Breast epithelium (tissue), 4 donors: ENCODE results near the gene WNT7B. TPM values are rescaled to one million over a fixed set of nuclear protein-coding genes. Genes with fewer than 3 reads are reported as not detected.

Experiments
- DNase-seq, 2 donors: peaks; one replicate each; pipeline ENCODE4 v3.0.0-alpha.2; 2019; ENCODE audit warnings: low spot score in 2 of 2
- H3K27ac ChIP-seq, 2 donors: fragments of 200-600 bp; sonication (generic) in 1 of 2; one replicate each; pipeline ENCODE4 v1.5.1; 2016 to 2019; ENCODE audit warnings: mild to moderate bottlenecking in 1 of 2
- H3K27me3 ChIP-seq, 2 donors: fragments of 200-600 bp; sonication (generic) in 1 of 2; one replicate each; pipeline versions ENCODE4 v1.5.1 to v1.6.0; 2017 to 2019; ENCODE audit warnings: control low read depth in 1 of 2, mild to moderate bottlenecking in 1 of 2
- H3K36me3 ChIP-seq: fragments of 200-600 bp; one replicate; pipeline ENCODE4 v1.5.1; 2019
- H3K4me1 ChIP-seq, 2 donors: fragments of 200-600 bp; sonication (generic); one replicate each; pipeline ENCODE4 v1.5.1; 2016 to 2019; ENCODE audit warnings: control low read depth in 1 of 2
- H3K4me3 ChIP-seq, 3 donors: fragments of 200-600 bp; sonication (generic); 1 replicate in 2 of 3; 2 replicates in 1 of 3; pipeline ENCODE4 v1.5.1; 2016 to 2019; ENCODE audit warnings: mild to moderate bottlenecking in 3 of 3, moderate library complexity in 2 of 3
- H3K9me3 ChIP-seq, 2 donors: fragments of 200-600 bp; sonication (generic) in 1 of 2; one replicate each; pipeline ENCODE4 v1.5.1; 2016 to 2019; ENCODE audit warnings: control low read depth in 1 of 2
- CTCF ChIP-seq, 3 donors: fragments of 450-650 bp; IDR thresholded peaks; one replicate each; pipeline ENCODE4 v1.5.1; 2016 to 2017; ENCODE audit warnings: antibody characterized with exemption in 3 of 3, mild to moderate bottlenecking in 3 of 3, moderate library complexity in 3 of 3
- POLR2A ChIP-seq: fragments of 450-650 bp; IDR thresholded peaks from one replicate; pipeline ENCODE4 v1.6.1; 2016; ENCODE audit warnings: antibody characterized with exemption, mild to moderate bottlenecking, moderate library complexity
- POLR2AphosphoS5 ChIP-seq, 3 donors: sonication (generic); formaldehyde crosslinking; IDR thresholded peaks; one replicate each; pipeline ENCODE4 v1.6.1; 2017; ENCODE audit warnings: antibody characterized with exemption in 3 of 3
- intact Hi-C: fragments of 100-400 bp; cut with DNase I; formaldehyde crosslinking; loops from one replicate; pipeline ENCODE4 v1.15.1; 2023; ENCODE audit warnings: low total_unique reads
- total RNA-seq, 3 donors: library from RNA; depleted of rRNA; stranded (reverse); fragments of >200 nt; gene quantifications; one replicate each; pipeline ENCODE4 v1.1.0, GENCODE V29; 2016

WNT7B gene
- total RNA-seq, 3 donors from 2014 or later = 2.2 to 2.9 TPM; not detected in 1

DNA sequence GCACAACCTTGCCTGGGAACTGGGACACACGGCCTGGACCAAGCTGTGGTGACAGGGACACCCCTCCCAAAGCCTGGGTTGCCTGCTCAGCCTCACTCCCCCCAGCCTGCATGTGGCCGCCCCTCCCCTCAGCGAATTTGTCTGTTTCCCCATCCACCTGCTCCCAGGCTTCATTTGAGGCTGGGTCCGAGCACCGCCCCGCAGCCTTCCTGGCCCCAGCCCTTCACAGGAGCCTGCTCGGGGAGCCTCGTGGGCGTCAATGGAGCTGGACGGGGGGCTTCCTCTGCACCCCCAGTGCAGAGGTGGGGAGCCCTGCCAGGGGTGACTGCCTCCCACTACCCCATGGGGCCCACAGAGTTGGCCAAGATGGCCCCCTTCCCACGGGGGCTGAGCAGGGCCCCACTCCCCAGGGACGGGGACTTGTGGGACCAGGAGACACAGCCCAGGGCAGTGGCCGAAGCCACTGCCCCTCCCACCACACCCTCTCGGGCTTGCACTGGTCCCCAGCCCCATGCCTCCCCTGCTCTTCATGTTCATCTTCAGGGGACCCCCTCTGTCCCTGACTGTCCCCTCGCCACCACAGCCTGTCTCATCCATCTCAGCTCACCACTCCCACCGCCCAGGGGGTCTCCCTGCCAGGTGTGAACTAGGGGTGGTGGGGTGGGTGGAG lies 91.7 kb downstream of the WNT7B start:
- Histone ChIP-seq H3K27ac (no peak overlapping the region), H3K4me1 (no peaks in the 10 kb centered on the region), H3K27me3 (peaks cover 0 to 13% of the 10 kb centered on the region in 2 donors), H3K4me3 (no peak overlapping the region), H3K9me3 (no peaks in the 10 kb centered on the region), H3K36me3 (no peaks in the 10 kb centered on the region)
- DNase-seq = no peak
- intact Hi-C loops = no loop called here
- TF ChIP-seq POLR2A (no peak), CTCF (IDR thresholded peaks at IDR 0.05) (no peak), POLR2AphosphoS5 (IDR thresholded peaks at IDR 0.05) (no peak)

- TF ChIP-seq CTCF (IDR thresholded peaks at IDR 0.05) (no peak), POLR2AphosphoS5 (IDR thresholded peaks at IDR 0.05) (no peak), POLR2A (no peak)
- no peaks in the 10 kb centered on the region for H3K36me3 ChIP-seq
- intact Hi-C loops = no loop called here
- no peak overlapping the region for H3K4me3 ChIP-seq
- H3K9me3 ChIP-seq = no peaks in the 10 kb centered on the region
- H3K4me1 ChIP-seq = no peaks in the 10 kb centered on the region
- no peak overlapping the region for H3K27ac ChIP-seq
- peaks cover 0 to 16% of the 10 kb centered on the region in 2 donors for H3K27me3 ChIP-seq
- DNase-seq = no peak
These were observed 92.5 kb downstream of the WNT7B start for GRCh38 chr22:45884201-45885062.

DNA sequence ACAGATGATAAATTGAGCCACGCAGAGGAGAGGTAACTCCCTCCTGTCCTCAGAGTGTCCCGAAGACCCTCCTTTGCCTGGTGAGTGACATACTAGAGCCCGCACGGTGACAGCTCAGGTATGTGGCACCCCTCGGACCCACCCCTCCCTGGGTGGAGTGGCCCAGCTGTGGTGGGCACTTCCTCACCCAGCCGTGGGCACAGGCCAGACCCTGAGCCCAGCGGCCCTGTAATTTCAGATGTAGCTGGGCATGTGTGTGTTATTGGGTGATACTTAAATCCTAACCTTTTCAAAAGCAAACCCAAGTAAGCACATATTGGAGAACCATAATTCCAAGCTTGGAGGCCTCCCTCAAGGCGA lies 93.2 kb downstream of the WNT7B start:
- H3K4me1 ChIP-seq = no peaks in the 10 kb centered on the region
- H3K4me3 ChIP-seq = no peak overlapping the region
- H3K27me3 ChIP-seq = peaks cover 0 to 16% of the 10 kb centered on the region in 2 donors
- DNase-seq = no peak
- H3K27ac ChIP-seq = no peak overlapping the region
- TF ChIP-seq CTCF (IDR thresholded peaks at IDR 0.05) (no peak), POLR2A (no peak), POLR2AphosphoS5 (IDR thresholded peaks at IDR 0.05) (no peak)
- no peaks in the 10 kb centered on the region for H3K9me3 ChIP-seq
- intact Hi-C loops = no loop called here
- H3K36me3 ChIP-seq = no peaks in the 10 kb centered on the region

GRCh38 chr22:45882881-45883810 lies 93.8 kb downstream of the WNT7B start:
- Histone ChIP-seq H3K27ac (no peak overlapping the region), H3K4me3 (no peak overlapping the region), H3K4me1 (no peaks in the 10 kb centered on the region), H3K36me3 (no peaks in the 10 kb centered on the region), H3K27me3 (peaks cover 0 to 16% of the 10 kb centered on the region in 2 donors), H3K9me3 (no peaks in the 10 kb centered on the region)
- TF ChIP-seq CTCF (IDR thresholded peaks at IDR 0.05) (no peak), POLR2AphosphoS5 (IDR thresholded peaks at IDR 0.05) (no peak), POLR2A (no peak)
- DNase-seq = peak in 1 of 2 donors; percentile 63
- intact Hi-C loops = no loop called here
